ENCODE results near the gene TMEM9B.
A peak's percentile ranks its signal among the peaks of the same experiment; 100 is the strongest.
"Not testable (repeated sequence)": the region's sequence is repeated elsewhere in the genome, so short reads cannot be mapped to it uniquely, and the experiment has no call there.

TMEM9B gene

GRCh38 chr11:8959546-8960166 lies 4.6 kb downstream of the TMEM9B start:
- in situ Hi-C loops (cut with MboI; ENCODE audit: low sequenced_read_pairs): no loop called here
- Histone ChIP-seq H3K4me1 (no peaks in the 10 kb centered on the region), H3K4me3 (no peak overlapping the region), H3K27me3 (ENCODE audit: low read depth) (no peaks in the 10 kb centered on the region), H3K36me3 (replicated peaks) (0 out of 2 replicates have a peak, but pooled peaks cover 5% of the 10 kb centered on the region), H3K9me3 (no peaks in the 10 kb centered on the region)
- DNase-seq (ENCODE audit: low spot score in 2 of 2): peak; percentile 66 to 78

- in situ Hi-C loops (cut with MboI; ENCODE audit: low sequenced_read_pairs): no loop called here
- Histone ChIP-seq H3K27me3 (ENCODE audit: low read depth) (no peaks in the 10 kb centered on the region), H3K9me3 (no peaks in the 10 kb centered on the region), H3K4me1 (no peaks in the 10 kb centered on the region), H3K36me3 (replicated peaks) (peaks cover 12% of the 10 kb centered on the region; the same call in 1 of the 2 replicates), H3K4me3 (no peak overlapping the region)
- DNase-seq (ENCODE audit: low spot score in 2 of 2): no peak
Measured at GRCh38 chr11:8956860-8957259, 7.4 kb downstream of the TMEM9B start.

- Histone ChIP-seq H3K4me3 (no peak overlapping the region), H3K4me1 (peaks cover 2% of the 10 kb centered on the region; the same call in 1 of the 2 replicates), H3K9me3 (no peaks in the 10 kb centered on the region), H3K27me3 (ENCODE audit: low read depth) (no peaks in the 10 kb centered on the region), H3K36me3 (replicated peaks) (peaks cover 12% of the 10 kb centered on the region)
- in situ Hi-C loops (cut with MboI; ENCODE audit: low sequenced_read_pairs): no loop called here
- DNase-seq (ENCODE audit: low spot score in 2 of 2): no peak
Measured at GRCh38 chr11:8948886-8949285, 15.4 kb downstream of the TMEM9B start.

- Histone ChIP-seq H3K9me3 (no peaks in the 10 kb centered on the region), H3K4me3 (no peak overlapping the region), H3K4me1 (peaks cover 2% of the 10 kb centered on the region; the same call in 1 of the 2 replicates), H3K27me3 (ENCODE audit: low read depth) (no peaks in the 10 kb centered on the region), H3K36me3 (replicated peaks) (peaks cover 5% of the 10 kb centered on the region)
- in situ Hi-C loops (cut with MboI; ENCODE audit: low sequenced_read_pairs): no loop called here
- no peak for DNase-seq (ENCODE audit: low spot score in 2 of 2)
Measured at GRCh38 chr11:8947230-8947943, 16.9 kb downstream of the TMEM9B start.

- in situ Hi-C loops (cut with MboI; ENCODE audit: low sequenced_read_pairs): no loop called here
- no peaks in the 10 kb centered on the region for H3K4me1 ChIP-seq
- H3K36me3 ChIP-seq (replicated peaks): no peaks in the 10 kb centered on the region
- H3K9me3 ChIP-seq: no peaks in the 10 kb centered on the region
- no peak for DNase-seq (ENCODE audit: low spot score in 2 of 2)
- H3K27me3 ChIP-seq (ENCODE audit: low read depth): no peaks in the 10 kb centered on the region
- no peak within 1 kb of the TSS for H3K4me3 ChIP-seq
Measured at GRCh38 chr11:8942518-8943066, 21.6 kb downstream of the TMEM9B start, which contains the start of gene ASCL3. Gene ASCL3 (minus strand): TSS chr11:8943016. CDS start chr11:8938161, 4,855 bp downstream.

- in situ Hi-C loops (cut with MboI; ENCODE audit: low sequenced_read_pairs): no loop called here
- Histone ChIP-seq H3K4me3 (no peak overlapping the region), H3K4me1 (no peaks in the 10 kb centered on the region), H3K36me3 (replicated peaks) (no peaks in the 10 kb centered on the region), H3K27me3 (ENCODE audit: low read depth) (no peaks in the 10 kb centered on the region), H3K9me3 (no peaks in the 10 kb centered on the region)
- DNase-seq (ENCODE audit: low spot score in 2 of 2): no peak
Measured at GRCh38 chr11:8941341-8942103, 22.7 kb downstream of the TMEM9B start.

- in situ Hi-C loops (cut with MboI; ENCODE audit: low sequenced_read_pairs): no loop called here
- H3K27me3 ChIP-seq (ENCODE audit: low read depth): no peaks in the 10 kb centered on the region
- H3K4me1 ChIP-seq: peaks cover 4% of the 10 kb centered on the region; the same call in 1 of the 2 replicates
- no peaks in the 10 kb centered on the region for H3K36me3 ChIP-seq (replicated peaks)
- no peak for DNase-seq (ENCODE audit: low spot score in 2 of 2)
- no peak overlapping the region for H3K4me3 ChIP-seq
- H3K9me3 ChIP-seq: no peaks in the 10 kb centered on the region
Measured at GRCh38 chr11:8937659-8938058, 26.6 kb downstream of the TMEM9B start.

- H3K36me3 ChIP-seq (replicated peaks): no peaks in the 10 kb centered on the region
- no peaks in the 10 kb centered on the region for H3K27me3 ChIP-seq (ENCODE audit: low read depth)
- H3K9me3 ChIP-seq: no peaks in the 10 kb centered on the region
- no peak overlapping the region for H3K4me3 ChIP-seq
- peaks cover 4% of the 10 kb centered on the region; the same call in 1 of the 2 replicates for H3K4me1 ChIP-seq
- in situ Hi-C loops (cut with MboI; ENCODE audit: low sequenced_read_pairs): no loop called here
- DNase-seq (ENCODE audit: low spot score in 2 of 2): no peak
Measured at GRCh38 chr11:8937159-8937558, 27.1 kb downstream of the TMEM9B start.

- H3K36me3 ChIP-seq (replicated peaks); in situ Hi-C loops (cut with MboI; ENCODE audit: low sequenced_read_pairs); H3K9me3 ChIP-seq; H3K27me3 ChIP-seq (ENCODE audit: low read depth); DNase-seq (ENCODE audit: low spot score in 2 of 2); H3K4me1 ChIP-seq; H3K4me3 ChIP-seq: not testable (repeated sequence)
Measured at GRCh38 chr11:8935789-8936188, 28.5 kb downstream of the TMEM9B start.

- in situ Hi-C loops (cut with MboI; ENCODE audit: low sequenced_read_pairs): no loop called here
- H3K9me3 ChIP-seq: no peaks in the 10 kb centered on the region
- no peaks in the 10 kb centered on the region for H3K27me3 ChIP-seq (ENCODE audit: low read depth)
- H3K36me3 ChIP-seq (replicated peaks): no peaks in the 10 kb centered on the region
- H3K4me1 ChIP-seq: peaks cover 4% of the 10 kb centered on the region; the same call in 1 of the 2 replicates
- no peak overlapping the region for H3K4me3 ChIP-seq
- DNase-seq (ENCODE audit: low spot score in 2 of 2): peak; percentile 52 to 55
Measured at GRCh38 chr11:8934742-8935488, 29.3 kb downstream of the TMEM9B start.

- Histone ChIP-seq H3K4me1 (peaks cover 4% of the 10 kb centered on the region; the same call in 1 of the 2 replicates), H3K36me3 (replicated peaks) (no peaks in the 10 kb centered on the region), H3K4me3 (no peak overlapping the region), H3K9me3 (no peaks in the 10 kb centered on the region), H3K27me3 (ENCODE audit: low read depth) (no peaks in the 10 kb centered on the region)
- in situ Hi-C loops (cut with MboI; ENCODE audit: low sequenced_read_pairs): no loop called here
- DNase-seq (ENCODE audit: low spot score in 2 of 2): no peak
Measured at GRCh38 chr11:8933931-8934330, 30.3 kb downstream of the TMEM9B start.

- H3K9me3 ChIP-seq: no peaks in the 10 kb centered on the region
- H3K27me3 ChIP-seq (ENCODE audit: low read depth): no peaks in the 10 kb centered on the region
- DNase-seq (ENCODE audit: low spot score in 2 of 2): no peak
- no peak within 1 kb of the TSS for H3K4me3 ChIP-seq
- in situ Hi-C loops (cut with MboI; ENCODE audit: low sequenced_read_pairs): no loop called here
- H3K4me1 ChIP-seq: peaks cover 4% of the 10 kb centered on the region; the same call in 1 of the 2 replicates
- no peaks in the 10 kb centered on the region for H3K36me3 ChIP-seq (replicated peaks)
Measured at GRCh38 chr11:8932564-8933180, 31.6 kb downstream of the TMEM9B start, which contains the start of gene C11orf16. Gene C11orf16 (minus strand): TSS chr11:8932947. CDS start chr11:8932308, 639 bp downstream.

All from HAP-1 (cell line).